ENCODE results near the gene ARHGAP10.

DNA sequence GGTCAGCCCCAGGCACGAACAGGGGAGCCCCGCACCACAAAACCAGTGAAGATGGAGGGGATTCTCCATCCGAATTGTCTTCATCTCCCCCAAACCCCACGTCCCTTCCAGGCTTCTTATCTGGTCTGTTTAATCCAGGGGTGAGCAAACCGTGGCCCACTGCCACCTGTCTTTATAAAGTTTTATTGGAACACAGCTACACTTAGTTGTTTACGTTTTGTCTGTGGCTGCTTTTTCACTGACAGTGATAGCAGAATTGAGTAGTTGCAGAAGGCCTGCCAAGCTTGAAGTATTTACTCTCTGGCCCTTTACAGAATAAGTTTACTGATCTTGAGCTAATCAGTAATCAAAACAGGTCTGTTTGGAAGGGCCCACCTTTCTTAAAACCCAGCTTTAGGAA lies 324.0 kb downstream of the ARHGAP10 start:
- TF ChIP-seq, protein P1, sequence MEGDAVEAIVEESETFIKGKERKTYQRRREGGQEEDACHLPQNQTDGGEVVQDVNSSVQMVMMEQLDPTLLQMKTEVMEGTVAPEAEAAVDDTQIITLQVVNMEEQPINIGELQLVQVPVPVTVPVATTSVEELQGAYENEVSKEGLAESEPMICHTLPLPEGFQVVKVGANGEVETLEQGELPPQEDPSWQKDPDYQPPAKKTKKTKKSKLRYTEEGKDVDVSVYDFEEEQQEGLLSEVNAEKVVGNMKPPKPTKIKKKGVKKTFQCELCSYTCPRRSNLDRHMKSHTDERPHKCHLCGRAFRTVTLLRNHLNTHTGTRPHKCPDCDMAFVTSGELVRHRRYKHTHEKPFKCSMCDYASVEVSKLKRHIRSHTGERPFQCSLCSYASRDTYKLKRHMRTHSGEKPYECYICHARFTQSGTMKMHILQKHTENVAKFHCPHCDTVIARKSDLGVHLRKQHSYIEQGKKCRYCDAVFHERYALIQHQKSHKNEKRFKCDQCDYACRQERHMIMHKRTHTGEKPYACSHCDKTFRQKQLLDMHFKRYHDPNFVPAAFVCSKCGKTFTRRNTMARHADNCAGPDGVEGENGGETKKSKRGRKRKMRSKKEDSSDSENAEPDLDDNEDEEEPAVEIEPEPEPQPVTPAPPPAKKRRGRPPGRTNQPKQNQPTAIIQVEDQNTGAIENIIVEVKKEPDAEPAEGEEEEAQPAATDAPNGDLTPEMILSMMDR (conservative IDR thresholded peaks at IDR 0.05; ENCODE audit: low read depth, low read length) = no peak
- TF ChIP-seq EZH2 (IDR thresholded peaks at IDR 0.05; ENCODE audit: borderline replicate concordance, low read depth, low read length, poor library complexity, severe bottlenecking) = no peak

Data from A673 (cell line).